ENCODE data around the gene ZC3H7B. TPM values are rescaled to one million over a fixed set of nuclear protein-coding genes. Genes with fewer than 3 reads are reported as not detected.

The ZC3H7B gene
- polyA plus RNA-seq, 1 donor (not counting 4 experiments of a cell fraction or from before 2014, with no cell fraction given): 24.2 TPM

GRCh38 chr22:41344189-41344788 lies 43.0 kb downstream of the ZC3H7B start:
- Histone ChIP-seq H3K9ac (ENCODE audit: control insufficient read depth, extremely low read depth, insufficient read depth, low read length) (no peak overlapping the region), H3K9me3 (ENCODE audit: control insufficient read depth, low read depth, low read length) (no peaks in the 10 kb centered on the region), H3K27me3 (ENCODE audit: control insufficient read depth, extremely low read depth, insufficient read depth, low read length) (no peaks in the 10 kb centered on the region), H2AFZ (ENCODE audit: control insufficient read depth, low read length) (no peak overlapping the region), H4K20me1 (ENCODE audit: control insufficient read depth, extremely low read depth, insufficient read depth, low read length) (no peaks in the 10 kb centered on the region), H3K27ac (ENCODE audit: control insufficient read depth, insufficient read depth, low read length) (no peak overlapping the region), H3K4me1 (ENCODE audit: control insufficient read depth, extremely low read depth, insufficient read depth, low read length) (no peaks in the 10 kb centered on the region), H3K79me2 (ENCODE audit: control insufficient read depth, insufficient read depth, low read length) (no peaks in the 10 kb centered on the region), H3K36me3 (ENCODE audit: control insufficient read depth in 2 of 2, extremely low read depth in 1 of 2, insufficient read depth in 2 of 2, low read length in 2 of 2) (peaks cover 35 to 59% of the 10 kb centered on the region in 2 experiments), H3K4me3 (ENCODE audit: control insufficient read depth in 2 of 3, extremely low read depth in 1 of 3, insufficient read depth in 2 of 3, low read depth in 1 of 3, low read length in 3 of 3) (no peak overlapping the region), H3K4me2 (ENCODE audit: control insufficient read depth, extremely low read depth, insufficient read depth, low read depth, low read length) (no peak overlapping the region), H3K9me1 (ENCODE audit: control insufficient read depth, extremely low read depth, insufficient read depth, low read length) (no peaks in the 10 kb centered on the region)
- TF ChIP-seq EZH2 (IDR thresholded peaks at IDR 0.05; ENCODE audit: low read length) (no peak), CTCF (optimal IDR thresholded peaks at IDR 0.05 in 1 of 3, IDR thresholded peaks at IDR 0.05 in 1 of 3, conservative IDR thresholded peaks at IDR 0.05 in 1 of 3; ENCODE audit: extremely low read depth in 1 of 3, insufficient read depth in 2 of 3, low read length in 3 of 3) (no peak)
- dilution Hi-C loops (cut with MboI; ENCODE audit: extremely low pct_ligation_motif_present, low sequenced_read_pairs): no loop called here
- no peak for FAIRE-seq
- no peak for DNase-seq (ENCODE audit: low read depth, low spot score)

DNA sequence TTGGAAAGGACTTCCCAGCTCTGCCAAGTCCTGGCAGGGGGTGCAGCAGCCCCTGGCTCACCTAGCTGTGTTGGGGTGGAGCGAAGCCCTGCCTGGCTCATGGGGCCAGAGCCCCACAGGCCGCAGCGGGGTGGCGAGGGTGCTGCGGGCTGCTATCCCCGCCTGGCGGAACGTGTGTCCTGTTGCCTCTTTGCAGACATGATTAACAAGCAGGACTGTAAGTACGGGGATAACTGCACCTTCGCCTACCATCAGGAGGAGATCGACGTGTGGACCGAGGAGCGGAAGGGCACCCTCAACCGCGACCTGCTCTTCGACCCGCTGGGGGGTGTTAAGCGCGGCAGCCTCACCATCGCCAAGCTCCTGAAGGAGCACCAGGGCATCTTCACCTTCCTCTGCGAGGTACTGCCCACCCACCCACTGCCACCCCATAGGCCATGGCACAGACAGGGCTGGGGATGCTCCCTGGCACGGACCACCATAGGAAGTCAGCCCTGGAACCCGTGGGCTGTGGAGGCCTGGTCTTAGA lies 44.5 kb downstream of the ZC3H7B start:
- dilution Hi-C loops (cut with MboI; ENCODE audit: extremely low pct_ligation_motif_present, low sequenced_read_pairs): no loop called here
- H3K4me1 ChIP-seq (ENCODE audit: control insufficient read depth, extremely low read depth, insufficient read depth, low read length): no peaks in the 10 kb centered on the region

More for the DNA sequence above, 44.5 kb downstream of the ZC3H7B start:
- H3K9me3 ChIP-seq (ENCODE audit: control insufficient read depth, low read depth, low read length): no peaks in the 10 kb centered on the region
- no peaks in the 10 kb centered on the region for H3K27me3 ChIP-seq (ENCODE audit: control insufficient read depth, extremely low read depth, insufficient read depth, low read length)
- no peak overlapping the region for H3K9ac ChIP-seq (ENCODE audit: control insufficient read depth, extremely low read depth, insufficient read depth, low read length)
- TF ChIP-seq EZH2 (IDR thresholded peaks at IDR 0.05; ENCODE audit: low read length) (no peak), CTCF (optimal IDR thresholded peaks at IDR 0.05 in 1 of 3, IDR thresholded peaks at IDR 0.05 in 1 of 3, conservative IDR thresholded peaks at IDR 0.05 in 1 of 3; ENCODE audit: extremely low read depth in 1 of 3, insufficient read depth in 2 of 3, low read length in 3 of 3) (no peak)
- H3K4me2 ChIP-seq (ENCODE audit: control insufficient read depth, extremely low read depth, insufficient read depth, low read depth, low read length): no peak overlapping the region
- H3K4me3 ChIP-seq (ENCODE audit: control insufficient read depth in 2 of 3, extremely low read depth in 1 of 3, insufficient read depth in 2 of 3, low read depth in 1 of 3, low read length in 3 of 3): no peak overlapping the region
- DNase-seq (ENCODE audit: low read depth, low spot score) (no peak), FAIRE-seq (no peak)
- H3K9me1 ChIP-seq (ENCODE audit: control insufficient read depth, extremely low read depth, insufficient read depth, low read length): no peaks in the 10 kb centered on the region
- H2AFZ ChIP-seq (ENCODE audit: control insufficient read depth, low read length): no peak overlapping the region
- H3K79me2 ChIP-seq (ENCODE audit: control insufficient read depth, insufficient read depth, low read length): no peaks in the 10 kb centered on the region
- H4K20me1 ChIP-seq (ENCODE audit: control insufficient read depth, extremely low read depth, insufficient read depth, low read length): no peaks in the 10 kb centered on the region
- no peak overlapping the region for H3K27ac ChIP-seq (ENCODE audit: control insufficient read depth, insufficient read depth, low read length)
- peaks cover 41 to 57% of the 10 kb centered on the region in 2 experiments for H3K36me3 ChIP-seq (ENCODE audit: control insufficient read depth in 2 of 2, extremely low read depth in 1 of 2, insufficient read depth in 2 of 2, low read length in 2 of 2)

Measured in keratinocyte (primary cell).